ENCODE results near the gene MICAL2.

DNA sequence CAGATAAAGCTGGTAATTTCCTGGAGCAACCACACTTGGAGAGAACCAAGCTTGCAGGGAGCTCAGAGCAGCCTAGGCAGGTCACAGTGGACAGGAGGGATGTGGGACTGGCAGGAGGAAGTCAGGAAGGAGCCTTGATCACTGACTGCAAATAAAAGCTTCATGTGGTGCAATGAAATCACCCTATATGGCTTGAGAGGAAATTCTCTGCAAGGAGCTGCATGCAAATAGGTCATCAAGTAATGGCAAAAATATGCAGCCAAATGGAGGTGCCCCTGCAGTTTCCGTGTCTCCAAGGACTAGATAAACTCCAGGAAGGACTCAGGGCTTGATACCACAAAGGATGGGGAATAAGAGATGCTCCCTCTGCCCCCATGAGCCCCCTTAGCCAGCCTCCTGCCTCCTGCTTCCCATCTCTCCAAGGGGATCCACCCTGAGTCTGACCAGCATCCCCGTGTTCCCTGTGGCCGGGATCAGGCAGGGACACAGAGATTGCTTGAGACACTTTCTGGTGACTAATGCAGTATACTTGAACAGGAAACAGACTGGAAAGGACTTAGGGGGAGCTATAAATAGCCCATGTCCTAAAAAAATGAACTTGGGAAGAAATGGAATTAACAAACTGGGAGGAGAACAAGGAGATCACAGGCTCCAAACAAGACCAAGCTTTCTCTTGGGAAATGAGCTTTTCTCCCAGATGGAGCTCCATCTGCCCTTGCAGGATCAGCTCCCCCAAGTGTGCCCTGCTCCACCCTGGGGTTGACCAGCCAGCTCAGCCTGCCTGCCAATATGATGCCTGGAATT lies 23.9 kb upstream of the MICAL2 start:
- TF ChIP-seq POLR2A (IDR thresholded peaks at IDR 0.05; ENCODE audit: low read depth, low read length) (peak; percentile 63), CTCF (IDR thresholded peaks at IDR 0.05; ENCODE audit: extremely low read depth in 1 of 2, insufficient read depth in 1 of 2, low read depth in 1 of 2, low read length in 2 of 2) (no peak)

All from endothelial cell of umbilical vein (primary cell).